ENCODE measurements around the gene ACER2. TPM values are rescaled to one million over a fixed set of nuclear protein-coding genes. Genes with fewer than 3 reads are reported as not detected.

Gene ACER2
- total and polyA plus RNA-seq, 10 of the 15 experiments (the other 5 are each of a cell fraction or from before 2014, with no cell fraction given): 0.07 to 3.1 (median 2.2) TPM

GRCh38 chr9:19416143-19416542, 7.3 kb downstream of the ACER2 start:
- Histone ChIP-seq H3K79me2 (ENCODE audit: control insufficient read depth, insufficient read depth, low read length) (no peaks in the 10 kb centered on the region), H3K4me1 (ENCODE audit: control insufficient read depth, insufficient read depth, low read length) (no peaks in the 10 kb centered on the region), H3K9ac (ENCODE audit: control insufficient read depth, insufficient read depth, low read length) (no peak overlapping the region), H3K36me3 (ENCODE audit: control insufficient read depth in 2 of 2, insufficient read depth in 2 of 2, low read length in 1 of 2) (no peaks in the 10 kb centered on the region), H3K4me3 (no peak overlapping the region), H3K4me2 (ENCODE audit: control insufficient read depth, insufficient read depth) (no peak overlapping the region), H3K27me3 (replicated peaks in 1 of 2; ENCODE audit: control insufficient read depth in 2 of 2, insufficient read depth in 2 of 2, low read length in 1 of 2) (no peaks in the 10 kb centered on the region), H3K9me3 (replicated peaks; ENCODE audit: control insufficient read depth, insufficient read depth, low read length) (no peaks in the 10 kb centered on the region), H2AFZ (ENCODE audit: control insufficient read depth, low read depth, low read length) (no peak overlapping the region), H4K20me1 (ENCODE audit: control insufficient read depth, insufficient read depth) (no peaks in the 10 kb centered on the region), H3K27ac (ENCODE audit: control insufficient read depth, insufficient read depth) (no peak overlapping the region)
- DNase-seq (ENCODE audit: low read depth, low spot score): no peak
- 45% methylated on average over 2 of the region's 2 CpGs for WGBS (ENCODE audit: insufficient coverage, insufficient replicate concordance, low lambda C conversion rate, missing lambda C conversion rate)
- CTCF ChIA-PET: interaction anchor here (0.6 kb wide), 1 partner anchor 13 kb away, joined by 3 read pairs; no protein-coding TSS in a partner anchor
- POLR2A ChIA-PET: no interaction called here
- no peak for FAIRE-seq
- SMC1A ChIA-PET (ENCODE audit: uncharacterized antibody, unreplicated experiment): no interaction called here
- BruUV-seq (replicated peaks): no TSS peak
- ATAC-seq: no peak
- RAD21 ChIA-PET (ENCODE audit: unreplicated experiment): no interaction called here
- TF ChIP-seq RAD51 (IDR thresholded peaks at IDR 0.05): no peak
- TF ChIP-seq ETV6 (conservative IDR thresholded peaks at IDR 0.05 in 1 of 2, IDR thresholded peaks at IDR 0.05 in 1 of 2; ENCODE audit: borderline replicate concordance in 1 of 2, low read depth in 1 of 2): no peak
- no peak for TF ChIP-seq CHD2 (IDR thresholded peaks at IDR 0.05; ENCODE audit: borderline replicate concordance, low read depth, low read length)
- TF ChIP-seq GABPA (IDR thresholded peaks at IDR 0.05; ENCODE audit: low read depth): no peak
- TF ChIP-seq MTA3 (IDR thresholded peaks at IDR 0.05; ENCODE audit: borderline replicate concordance, low read length): no peak
- no peak for TF ChIP-seq HCFC1 (IDR thresholded peaks at IDR 0.05; ENCODE audit: low read length)
- no peak for TF ChIP-seq GATAD2B (conservative IDR thresholded peaks at IDR 0.05; ENCODE audit: low read depth)
- no peak for TF ChIP-seq STAT3 (IDR thresholded peaks at IDR 0.05; ENCODE audit: low read depth, low read length)
- TF ChIP-seq ZNF24 (IDR thresholded peaks at IDR 0.05): no peak
- TF ChIP-seq RFX5 (IDR thresholded peaks at IDR 0.05; ENCODE audit: low read depth, low read length): no peak
- no peak for TF ChIP-seq ZNF384 (IDR thresholded peaks at IDR 0.05; ENCODE audit: borderline replicate concordance, low read depth, low read length)
- TF ChIP-seq ZNF622 (IDR thresholded peaks at IDR 0.05): no peak
- no peak for TF ChIP-seq SKIL (IDR thresholded peaks at IDR 0.05; ENCODE audit: low read depth, poor library complexity, severe bottlenecking)
- TF ChIP-seq ATF3 (IDR thresholded peaks at IDR 0.05; ENCODE audit: borderline replicate concordance, extremely low read depth, low read depth, low read length): no peak
- TF ChIP-seq ESRRA (IDR thresholded peaks at IDR 0.05; ENCODE audit: low read length): no peak
- TF ChIP-seq MLLT1 (IDR thresholded peaks at IDR 0.05): no peak
- TF ChIP-seq STAT1 (conservative IDR thresholded peaks at IDR 0.05): no peak
- intact Hi-C loops (cut with micrococcal nuclease; ENCODE audit: unreplicated experiment) (no loop called here), in situ Hi-C loops (cut with MboI) (no loop called here)

Measured in GM12878 (cell line).